ENCODE data around the gene NHS. TPM values are rescaled to one million over a fixed set of nuclear protein-coding genes. Genes with fewer than 3 reads are reported as not detected.
"Not testable (repeated sequence)": the region's sequence is repeated elsewhere in the genome, so short reads cannot be mapped to it uniquely, and the experiment has no call there.

The NHS gene
- total and polyA plus RNA-seq, 5 donors: 0.61 to 1.7 (median 1.6) TPM

DNA sequence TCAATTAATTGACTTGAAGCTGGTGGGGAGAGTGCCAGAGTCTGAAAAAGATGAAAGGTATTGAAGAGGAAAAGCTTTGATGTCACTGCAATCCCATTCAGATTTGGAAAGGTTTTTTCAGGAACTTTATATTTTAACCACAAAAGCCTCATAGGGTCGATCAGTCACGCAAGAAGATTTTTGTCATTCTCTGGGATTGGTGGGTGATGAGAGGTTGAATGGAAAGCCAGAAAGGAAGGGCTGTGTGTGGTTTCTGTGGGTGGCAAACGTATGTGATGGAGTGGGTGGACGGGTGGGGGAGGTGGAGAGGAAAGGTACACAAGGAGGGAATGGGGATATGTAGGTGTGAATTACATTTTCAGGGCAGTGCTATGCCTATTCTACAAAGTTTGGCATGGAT lies 188.5 kb downstream of the NHS start:
- intact Hi-C loops (cut with DNase I): no loop called here
- ATAC-seq (no peak), DNase-seq (no peak)
- H3K27me3 ChIP-seq (ENCODE audit: control insufficient read depth, insufficient read depth): no peaks in the 10 kb centered on the region
- no peaks in the 10 kb centered on the region for H3K9me3 ChIP-seq (ENCODE audit: control insufficient read depth, low read length)
- no peak overlapping the region for H3K4me3 ChIP-seq (ENCODE audit: low read length)
- H3K4me1 ChIP-seq (ENCODE audit: control insufficient read depth, insufficient read depth, low read length): peaks cover 5% of the 10 kb centered on the region
- H3K27ac ChIP-seq (ENCODE audit: low read length): no peak overlapping the region
- 57% methylated on average over 4 of the region's 4 CpGs for WGBS

DNA sequence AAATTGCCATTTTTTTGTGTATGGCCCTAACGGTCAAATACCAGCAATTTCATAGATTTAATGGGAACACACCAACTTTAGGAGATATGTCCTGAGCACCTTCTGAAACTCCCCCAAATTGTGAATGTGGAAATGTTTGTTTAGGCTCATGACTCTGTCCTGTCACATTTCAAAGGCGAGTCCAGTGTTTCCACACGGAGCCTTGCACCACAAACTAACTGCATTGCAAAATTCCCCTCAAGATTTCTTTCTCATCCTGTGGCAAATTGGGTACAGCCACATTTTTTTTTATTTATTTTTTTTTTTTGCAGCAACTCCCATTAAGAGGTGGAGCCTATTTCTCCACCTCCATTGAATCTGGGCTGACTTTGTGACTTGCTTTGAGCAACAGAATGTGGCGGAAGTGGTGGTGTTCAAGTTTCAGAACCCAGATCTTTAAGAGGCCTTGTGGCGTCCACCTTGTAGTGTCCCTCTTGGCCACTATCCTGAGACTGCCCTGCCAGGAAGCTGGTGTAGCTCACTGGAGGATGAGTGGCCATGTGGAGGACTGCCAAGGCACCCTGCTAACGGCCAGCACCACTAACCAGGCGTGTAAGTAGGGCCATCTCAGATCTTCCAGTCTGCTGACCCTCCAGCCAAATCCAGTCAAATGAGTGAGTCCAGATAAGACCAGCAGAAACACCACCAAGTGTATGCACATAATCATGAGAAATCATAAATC lies 189.8 kb downstream of the NHS start:
- DNase-seq (peak in 1 of 3 donors; percentile 49), ATAC-seq (no peak)
- H3K9me3 ChIP-seq (ENCODE audit: control insufficient read depth, low read length): no peaks in the 10 kb centered on the region
- H3K27me3 ChIP-seq (ENCODE audit: control insufficient read depth, insufficient read depth): no peaks in the 10 kb centered on the region
- H3K27ac ChIP-seq (ENCODE audit: low read length): no peak overlapping the region
- H3K4me1 ChIP-seq (ENCODE audit: control insufficient read depth, insufficient read depth, low read length): peaks cover 5% of the 10 kb centered on the region
- intact Hi-C loops (cut with DNase I): no loop called here
- no peak overlapping the region for H3K4me3 ChIP-seq (ENCODE audit: low read length)
- WGBS: 77% methylated on average over 7 of the region's 7 CpGs

- ATAC-seq (no peak), DNase-seq (no peak)
- H3K4me3 ChIP-seq (ENCODE audit: low read length): no peak overlapping the region
- no peaks in the 10 kb centered on the region for H3K27me3 ChIP-seq (ENCODE audit: control insufficient read depth, insufficient read depth)
- H3K4me1 ChIP-seq (ENCODE audit: control insufficient read depth, insufficient read depth, low read length): peaks cover 3% of the 10 kb centered on the region
- H3K27ac ChIP-seq (ENCODE audit: low read length): no peak overlapping the region
- H3K9me3 ChIP-seq (ENCODE audit: control insufficient read depth, low read length): no peaks in the 10 kb centered on the region
- WGBS: 31% methylated on average over 4 of the region's 4 CpGs
- intact Hi-C loops (cut with DNase I): no loop called here
Observed at GRCh38 chrX:17566740-17567139, 191.7 kb downstream of the NHS start.

- H3K4me1 ChIP-seq (ENCODE audit: control insufficient read depth, insufficient read depth, low read length): peaks cover 3% of the 10 kb centered on the region
- no peak overlapping the region for H3K4me3 ChIP-seq (ENCODE audit: low read length)
- H3K27ac ChIP-seq (ENCODE audit: low read length): peak overlapping the region; percentile 45
- H3K27me3 ChIP-seq (ENCODE audit: control insufficient read depth, insufficient read depth): no peaks in the 10 kb centered on the region
- DNase-seq: no peak
- intact Hi-C loops (cut with DNase I): no loop called here
- peak in 1 of 2 donors; percentile 55 for ATAC-seq
- 25% methylated on average over 8 of the region's 8 CpGs for WGBS
- no peaks in the 10 kb centered on the region for H3K9me3 ChIP-seq (ENCODE audit: control insufficient read depth, low read length)
Observed at GRCh38 chrX:17567187-17567586, 192.2 kb downstream of the NHS start.

DNA sequence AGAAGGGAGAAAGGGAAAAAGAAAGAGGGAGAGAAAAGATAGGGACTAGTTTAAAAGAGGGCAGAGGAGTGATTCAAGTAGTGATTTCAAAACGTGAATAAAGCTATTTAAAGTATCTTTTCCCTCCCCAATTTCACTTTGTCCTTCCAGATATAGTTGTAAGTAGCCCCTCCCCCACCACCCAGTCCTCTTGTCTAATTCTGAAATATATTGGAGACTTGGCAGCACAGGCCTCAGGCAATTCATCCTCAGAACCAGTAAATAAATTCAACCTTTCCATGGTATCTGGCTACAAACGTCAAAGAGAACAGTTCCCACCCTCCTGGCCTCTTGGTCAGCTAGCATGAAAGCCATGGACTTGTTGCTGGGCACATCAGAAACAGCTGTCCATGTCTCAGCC lies 192.8 kb downstream of the NHS start:
- Histone ChIP-seq H3K4me3 (ENCODE audit: low read length) (no peak overlapping the region), H3K27me3 (ENCODE audit: control insufficient read depth, insufficient read depth) (no peaks in the 10 kb centered on the region), H3K9me3 (ENCODE audit: control insufficient read depth, low read length) (no peaks in the 10 kb centered on the region), H3K4me1 (ENCODE audit: control insufficient read depth, insufficient read depth, low read length) (peaks cover 3% of the 10 kb centered on the region), H3K27ac (ENCODE audit: low read length) (no peak overlapping the region)
- no peak for ATAC-seq
- WGBS: 22% methylated on average over 2 of the region's 2 CpGs
- DNase-seq: no peak
- intact Hi-C loops (cut with DNase I): no loop called here

- H3K4me3 ChIP-seq (ENCODE audit: low read length); intact Hi-C loops (cut with DNase I); H3K9me3 ChIP-seq (ENCODE audit: control insufficient read depth, low read length); H3K4me1 ChIP-seq (ENCODE audit: control insufficient read depth, insufficient read depth, low read length); H3K27me3 ChIP-seq (ENCODE audit: control insufficient read depth, insufficient read depth); ATAC-seq; H3K27ac ChIP-seq (ENCODE audit: low read length); DNase-seq: not testable (repeated sequence)
- WGBS: 97% methylated on average over 3 of the region's 3 CpGs
Observed at GRCh38 chrX:17568804-17569203, 193.8 kb downstream of the NHS start.

DNA sequence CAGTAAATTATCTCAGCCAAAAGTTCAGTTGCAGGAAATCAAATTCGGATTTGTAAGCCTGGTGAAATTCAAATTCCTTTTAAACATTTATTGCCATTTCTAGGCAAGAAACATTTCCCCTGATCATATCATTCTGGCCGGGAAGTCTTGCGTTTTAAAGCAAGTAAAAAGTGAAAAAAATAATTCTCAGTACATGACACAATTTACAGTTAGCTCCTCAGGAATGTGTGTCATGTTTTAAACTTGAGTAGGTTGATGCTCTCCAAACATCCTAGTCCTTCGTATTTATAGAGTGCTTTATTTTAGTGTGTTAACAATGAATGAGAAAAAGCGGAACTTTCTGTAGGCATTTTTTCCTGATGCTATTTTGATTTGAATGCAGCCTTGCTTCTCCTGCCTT lies 204.0 kb downstream of the NHS start:
- Histone ChIP-seq H3K9me3 (ENCODE audit: control insufficient read depth, low read length) (no peaks in the 10 kb centered on the region), H3K27ac (ENCODE audit: low read length) (no peak overlapping the region), H3K27me3 (ENCODE audit: control insufficient read depth, insufficient read depth) (no peaks in the 10 kb centered on the region), H3K4me3 (ENCODE audit: low read length) (no peak overlapping the region), H3K4me1 (ENCODE audit: control insufficient read depth, insufficient read depth, low read length) (peaks cover 7% of the 10 kb centered on the region)
- 65% methylated on average over 5 of the region's 5 CpGs for WGBS
- ATAC-seq: no peak
- DNase-seq: no peak
- intact Hi-C loops (cut with DNase I): no loop called here

GRCh38 chrX:17580539-17581152 lies 205.6 kb downstream of the NHS start:
- WGBS: 38% methylated on average over 6 of the region's 6 CpGs
- intact Hi-C loops (cut with DNase I): no loop called here
- Histone ChIP-seq H3K4me1 (ENCODE audit: control insufficient read depth, insufficient read depth, low read length) (peaks cover 7% of the 10 kb centered on the region), H3K9me3 (ENCODE audit: control insufficient read depth, low read length) (no peaks in the 10 kb centered on the region), H3K4me3 (ENCODE audit: low read length) (no peak overlapping the region), H3K27me3 (ENCODE audit: control insufficient read depth, insufficient read depth) (no peaks in the 10 kb centered on the region), H3K27ac (ENCODE audit: low read length) (no peak overlapping the region)
- peak in 1 of 3 donors; percentile 34 for DNase-seq
- ATAC-seq: peak; percentile 72 to 77

DNA sequence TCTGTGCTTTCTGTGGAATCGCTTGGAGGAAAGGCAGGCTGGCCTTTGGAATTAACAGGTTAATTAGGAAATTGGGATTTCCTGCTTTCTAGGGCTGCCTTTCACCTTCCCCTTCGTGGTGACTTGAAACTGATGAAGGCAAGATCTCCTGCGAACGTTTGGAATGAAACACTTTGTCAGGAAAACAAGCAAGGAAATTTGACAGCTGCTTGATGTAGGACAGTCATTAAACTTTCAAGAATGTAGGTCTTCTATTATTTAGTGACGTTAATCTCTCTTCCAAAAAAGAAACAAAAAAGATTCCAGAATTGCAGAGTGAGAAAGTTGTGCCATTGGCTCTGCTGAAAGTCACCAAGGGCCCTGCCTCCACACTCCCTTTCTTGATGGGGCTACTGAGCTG lies 206.6 kb downstream of the NHS start:
- Histone ChIP-seq H3K4me1 (ENCODE audit: control insufficient read depth, insufficient read depth, low read length) (peaks cover 7% of the 10 kb centered on the region), H3K4me3 (ENCODE audit: low read length) (no peak overlapping the region), H3K9me3 (ENCODE audit: control insufficient read depth, low read length) (no peaks in the 10 kb centered on the region), H3K27ac (ENCODE audit: low read length) (no peak overlapping the region), H3K27me3 (ENCODE audit: control insufficient read depth, insufficient read depth) (no peaks in the 10 kb centered on the region)
- DNase-seq: no peak
- 33% methylated on average over 5 of the region's 5 CpGs for WGBS
- ATAC-seq: no peak
- intact Hi-C loops (cut with DNase I): no loop called here

- intact Hi-C loops (cut with DNase I): no loop called here
- Histone ChIP-seq H3K4me1 (ENCODE audit: control insufficient read depth, insufficient read depth, low read length) (peaks cover 8% of the 10 kb centered on the region), H3K4me3 (ENCODE audit: low read length) (no peak overlapping the region), H3K27ac (ENCODE audit: low read length) (no peak overlapping the region), H3K9me3 (ENCODE audit: control insufficient read depth, low read length) (no peaks in the 10 kb centered on the region), H3K27me3 (ENCODE audit: control insufficient read depth, insufficient read depth) (no peaks in the 10 kb centered on the region)
- DNase-seq (peak in 1 of 3 donors; percentile 49), ATAC-seq (no peak)
- 35% methylated on average over 4 of the region's 4 CpGs for WGBS
Observed at GRCh38 chrX:17584248-17584681, 209.3 kb downstream of the NHS start.

GRCh38 chrX:17585006-17585405 lies 210.0 kb downstream of the NHS start:
- no peak for ATAC-seq
- no peak for DNase-seq
- no peak overlapping the region for H3K4me3 ChIP-seq (ENCODE audit: low read length)
- H3K9me3 ChIP-seq (ENCODE audit: control insufficient read depth, low read length): no peaks in the 10 kb centered on the region
- H3K27ac ChIP-seq (ENCODE audit: low read length): no peak overlapping the region
- intact Hi-C loops (cut with DNase I): no loop called here
- 92% methylated on average over 3 of the region's 3 CpGs for WGBS
- no peaks in the 10 kb centered on the region for H3K27me3 ChIP-seq (ENCODE audit: control insufficient read depth, insufficient read depth)
- peaks cover 8% of the 10 kb centered on the region for H3K4me1 ChIP-seq (ENCODE audit: control insufficient read depth, insufficient read depth, low read length)
